Smooth muscle cell (in vitro differentiated cells): ENCODE results near the gene RBCK1. TPM values are rescaled to one million over a fixed set of nuclear protein-coding genes. Genes with fewer than 3 reads are reported as not detected.

Experiments
- DNase-seq: peaks from one replicate; lab custom pipeline; 2025; ENCODE audit not compliant: unreplicated experiment; lab: John Stamatoyannopoulos, UW
- H2AFZ ChIP-seq: fragments of 200-600 bp; sonication (generic); 2 replicates; pipeline ENCODE4 v1.6.0; 2016; ENCODE audit warnings: antibody characterized with exemption, low read depth, mild to moderate bottlenecking
- H3F3A ChIP-seq: fragments of 200-600 bp; sonication (generic); 2 replicates; pipeline ENCODE4 v1.6.0; 2017; ENCODE audit warnings: antibody characterized with exemption, low read depth
- H3K27ac ChIP-seq: fragments of 200-600 bp; sonication (generic); 2 replicates; pipeline ENCODE4 v1.5.1; 2016; ENCODE audit warnings: low read depth, mild to moderate bottlenecking
- H3K27me3 ChIP-seq: fragments of 200-600 bp; sonication (generic); 2 replicates; pipeline ENCODE4 v1.6.1; 2016; ENCODE audit warnings: low read depth, mild to moderate bottlenecking
- H3K36me3 ChIP-seq: fragments of 200-600 bp; sonication (generic); 2 replicates; pipeline ENCODE4 v1.5.1; 2016; ENCODE audit warnings: low read depth
- H3K4me1 ChIP-seq: fragments of 200-600 bp; sonication (generic); 2 replicates; pipeline ENCODE4 v1.5.1; 2016; ENCODE audit warnings: low read depth
- H3K4me2 ChIP-seq: fragments of 200-600 bp; sonication (generic); 2 replicates; pipeline ENCODE4 v1.6.0; 2016; ENCODE audit warnings: mild to moderate bottlenecking
- H3K4me3 ChIP-seq: fragments of 200-600 bp; sonication (generic); 2 replicates; pipeline ENCODE4 v1.5.1; 2016; ENCODE audit warnings: mild to moderate bottlenecking
- H3K79me2 ChIP-seq: fragments of 200-600 bp; sonication (generic); 2 replicates; pipeline ENCODE4 v1.6.0; 2016; ENCODE audit warnings: low read depth, mild to moderate bottlenecking
- H3K9ac ChIP-seq: fragments of 200-600 bp; sonication (generic); 2 replicates; pipeline ENCODE4 v1.6.0; 2016; ENCODE audit warnings: low read depth
- H3K9me3 ChIP-seq: fragments of 200-600 bp; sonication (generic); replicated peaks from 2 replicates; pipeline ENCODE4 v1.5.1; 2016; ENCODE audit warnings: low read depth
- H4K20me1 ChIP-seq: fragments of 200-600 bp; sonication (generic); 2 replicates; pipeline ENCODE4 v1.6.0; 2016; ENCODE audit warnings: low read depth
- WGBS: methylation state at CpG from one replicate; pipeline ENCODE4 v1.1.7; 2016; ENCODE audit warnings: low lambda C conversion rate; 5-methylcytosine and 5-hydroxymethylcytosine counted together
- polyA plus RNA-seq: library from polyadenylated mRNA; unstranded; fragments of >200 nt; fragmentation: Nextera tagmentation; extraction: Ambion mirVana; gene quantifications from 2 replicates; pipeline ENCODE4 v1.2.1, GENCODE V29; 2016
- total RNA-seq: library from RNA; depleted of rRNA; stranded (reverse); fragments of >200 nt; gene quantifications from 2 replicates; pipeline ENCODE4 v1.2.3, GENCODE V29; 2014
- TF ChIP-seq, protein P1 (sequence below): fragments of 200-600 bp; sonication (generic); IDR thresholded peaks from 2 replicates; pipeline ENCODE4 v1.5.1; 2017; ENCODE audit warnings: borderline replicate concordance, mild to moderate bottlenecking, antibody characterized with exemption; ENCODE audit not compliant: insufficient read depth, poor library complexity, severe bottlenecking

The RBCK1 gene
- total and polyA plus RNA-seq, 2 experiments from 2014 or later: 43.0 to 53.9 TPM

GRCh38 chr20:397432-398237 lies 10.5 kb upstream of the RBCK1 start:
- DNase-seq: no peak
- Histone ChIP-seq H3K4me3 (no peak overlapping the region), H3K9ac (no peak overlapping the region), H3K36me3 (no peaks in the 10 kb centered on the region), H3K27me3 (no peaks in the 10 kb centered on the region), H3K79me2 (no peaks in the 10 kb centered on the region), H3K9me3 (no peaks in the 10 kb centered on the region), H2AFZ (no peak overlapping the region), H3K27ac (no peak overlapping the region), H3F3A (no peaks in the 10 kb centered on the region), H3K4me1 (no peaks in the 10 kb centered on the region), H4K20me1 (no peaks in the 10 kb centered on the region), H3K4me2 (no peak overlapping the region)
- 97% methylated on average over 6 of the region's 6 CpGs for WGBS
- TF ChIP-seq, protein P1, sequence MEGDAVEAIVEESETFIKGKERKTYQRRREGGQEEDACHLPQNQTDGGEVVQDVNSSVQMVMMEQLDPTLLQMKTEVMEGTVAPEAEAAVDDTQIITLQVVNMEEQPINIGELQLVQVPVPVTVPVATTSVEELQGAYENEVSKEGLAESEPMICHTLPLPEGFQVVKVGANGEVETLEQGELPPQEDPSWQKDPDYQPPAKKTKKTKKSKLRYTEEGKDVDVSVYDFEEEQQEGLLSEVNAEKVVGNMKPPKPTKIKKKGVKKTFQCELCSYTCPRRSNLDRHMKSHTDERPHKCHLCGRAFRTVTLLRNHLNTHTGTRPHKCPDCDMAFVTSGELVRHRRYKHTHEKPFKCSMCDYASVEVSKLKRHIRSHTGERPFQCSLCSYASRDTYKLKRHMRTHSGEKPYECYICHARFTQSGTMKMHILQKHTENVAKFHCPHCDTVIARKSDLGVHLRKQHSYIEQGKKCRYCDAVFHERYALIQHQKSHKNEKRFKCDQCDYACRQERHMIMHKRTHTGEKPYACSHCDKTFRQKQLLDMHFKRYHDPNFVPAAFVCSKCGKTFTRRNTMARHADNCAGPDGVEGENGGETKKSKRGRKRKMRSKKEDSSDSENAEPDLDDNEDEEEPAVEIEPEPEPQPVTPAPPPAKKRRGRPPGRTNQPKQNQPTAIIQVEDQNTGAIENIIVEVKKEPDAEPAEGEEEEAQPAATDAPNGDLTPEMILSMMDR: no peak

- H3K27me3 ChIP-seq: no peaks in the 10 kb centered on the region
- H3K4me3 ChIP-seq: no peak overlapping the region
- no peak overlapping the region for H3K27ac ChIP-seq
- no peaks in the 10 kb centered on the region for H3K79me2 ChIP-seq
- 97% methylated on average over 9 of the region's 9 CpGs for WGBS
- H3K4me1 ChIP-seq: no peaks in the 10 kb centered on the region
- H4K20me1 ChIP-seq: no peaks in the 10 kb centered on the region
- H3F3A ChIP-seq: no peaks in the 10 kb centered on the region
- no peaks in the 10 kb centered on the region for H3K36me3 ChIP-seq
- DNase-seq: no peak
- H2AFZ ChIP-seq: no peak overlapping the region
- no peaks in the 10 kb centered on the region for H3K9me3 ChIP-seq
- H3K9ac ChIP-seq: no peak overlapping the region
- no peak overlapping the region for H3K4me2 ChIP-seq
- TF ChIP-seq, protein P1: no peak
Measured at GRCh38 chr20:399182-399707, 8.9 kb upstream of the RBCK1 start.

DNA sequence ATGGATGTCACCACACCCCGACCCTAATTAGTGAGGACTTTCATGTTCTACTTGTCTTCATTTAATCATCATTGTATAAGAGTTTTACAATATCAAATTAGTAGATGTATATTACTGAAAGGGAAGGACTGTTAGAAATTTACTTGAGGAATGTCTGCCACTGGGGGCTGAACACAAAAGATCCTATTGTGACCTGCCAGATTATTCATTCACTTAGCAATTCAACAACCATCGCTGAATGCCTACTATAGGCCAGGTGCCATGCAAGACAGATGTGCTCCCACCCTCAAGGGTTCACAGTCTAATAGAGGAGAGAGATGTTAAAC lies 8.0 kb upstream of the RBCK1 start:
- no peak overlapping the region for H2AFZ ChIP-seq
- TF ChIP-seq, protein P1: no peak
- no peaks in the 10 kb centered on the region for H3F3A ChIP-seq
- H4K20me1 ChIP-seq: no peaks in the 10 kb centered on the region
- no peak overlapping the region for H3K9ac ChIP-seq
- no peak overlapping the region for H3K4me2 ChIP-seq
- H3K36me3 ChIP-seq: no peaks in the 10 kb centered on the region
- H3K9me3 ChIP-seq: no peaks in the 10 kb centered on the region
- no peak for DNase-seq
- no peaks in the 10 kb centered on the region for H3K79me2 ChIP-seq
- H3K4me3 ChIP-seq: no peak overlapping the region
- no peaks in the 10 kb centered on the region for H3K4me1 ChIP-seq
- H3K27me3 ChIP-seq: no peaks in the 10 kb centered on the region
- WGBS: 35% methylated on average over 2 of the region's 2 CpGs
- no peak overlapping the region for H3K27ac ChIP-seq
